Vagina (tissue), 2 donors: Measurements from ENCODE around the gene KCNK1.

Experiments
- CTCF ChIP-seq, 3 experiments: fragments of 450-650 bp in 2 of 3; fragments of 200-600 bp in 1 of 3; sonication (generic) in 1 of 3; IDR thresholded peaks; one replicate each; pipeline ENCODE4 v1.5.1; 2017 to 2019; ENCODE audit warnings: antibody characterized with exemption in 3 of 3, mild to moderate bottlenecking in 2 of 3, moderate library complexity in 2 of 3
- POLR2A ChIP-seq, 2 donors: fragments of 450-650 bp; IDR thresholded peaks; one replicate each; pipeline ENCODE4 v1.6.1; 2017; ENCODE audit warnings: antibody characterized with exemption in 2 of 2, mild to moderate bottlenecking in 2 of 2, moderate library complexity in 2 of 2
- POLR2AphosphoS5 ChIP-seq, 2 donors: sonication (generic); formaldehyde crosslinking; IDR thresholded peaks; one replicate each; pipeline ENCODE4 v1.9.0; 2017; ENCODE audit warnings: antibody characterized with exemption in 2 of 2, mild to moderate bottlenecking in 2 of 2, low read depth in 1 of 2; ENCODE audit not compliant: insufficient read depth in 1 of 2

DNA sequence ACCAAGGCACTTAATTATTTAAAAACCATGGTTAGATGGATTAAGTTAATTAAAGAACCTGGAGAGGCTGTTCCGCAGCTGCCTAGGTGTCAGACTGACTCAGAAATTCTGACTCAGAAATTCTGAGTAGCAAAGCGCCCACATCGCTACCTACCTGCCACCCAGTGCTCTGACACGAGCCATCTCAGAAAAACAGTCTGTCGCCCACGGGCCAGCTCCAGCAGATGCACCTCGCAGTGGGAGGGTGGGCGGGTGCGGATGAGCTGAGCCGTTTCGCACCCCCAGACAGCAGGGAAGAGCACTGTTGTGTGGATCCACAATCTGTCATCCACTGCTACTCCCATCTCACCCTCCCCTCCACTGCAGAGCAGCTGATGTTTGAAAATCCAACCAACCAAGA, 13.5 kb downstream of the KCNK1 start:
- TF ChIP-seq POLR2A (IDR thresholded peaks at IDR 0.05) (no peak), CTCF (IDR thresholded peaks at IDR 0.05) (no peak), POLR2AphosphoS5 (IDR thresholded peaks at IDR 0.05; ENCODE audit: insufficient read depth in 1 of 2, low read depth in 1 of 2) (no peak)
